H1 (cell line): Measurements from ENCODE around the gene KNOP1. TPM values are rescaled to one million over a fixed set of nuclear protein-coding genes. Genes with fewer than 3 reads are reported as not detected.

Experiments
- CTCF ChIA-PET: fragments of 300-600 bp; sonication (Branson Sonifier 250); formaldehyde crosslinking; loops from one replicate; lab custom pipeline; 2021; ENCODE audit not compliant: partially characterized antibody; lab: Charles Lee
- POLR2A ChIA-PET: fragments of 300-600 bp; sonication (Branson Sonifier 250); formaldehyde crosslinking; loops from one replicate; lab custom pipeline; 2021; ENCODE audit warnings: inconsistent platforms; ENCODE audit not compliant: partially characterized antibody; lab: Charles Lee
- DNase-seq, 2 experiments: peaks; one replicate each; pipeline versions ENCODE4 v3.0.0 to v3.0.0-alpha.2; 2010 to 2022; ENCODE audit warnings: low spot score in 2 of 2, low read depth in 1 of 2, mixed read lengths in 1 of 2
- FAIRE-seq: peaks from 2 replicates; lab custom pipeline; 2011; peaks lifted over from hg19 to GRCh38; lab: Jason Lieb, UNC
- H2AFZ ChIP-seq: 2 replicates; pipeline ENCODE4 v1.8.1; 2012; ENCODE audit warnings: low read length, inconsistent platforms
- H2AK5ac ChIP-seq: 2 replicates; pipeline ENCODE4 v1.6.1; 2013; ENCODE audit warnings: low read depth, low read length
- H2BK120ac ChIP-seq: replicated peaks from 2 replicates; pipeline ENCODE3; 2013; ENCODE audit warnings: low read depth, low read length, inconsistent platforms
- H2BK12ac ChIP-seq: 2 replicates; pipeline ENCODE4 v1.6.1; 2013; ENCODE audit warnings: low read depth, low read length
- H2BK15ac ChIP-seq: 2 replicates; pipeline ENCODE4 v1.6.1; 2013; ENCODE audit warnings: low read length
- H2BK20ac ChIP-seq: 2 replicates; pipeline ENCODE4 v1.6.1; 2013; ENCODE audit warnings: low read length
- H2BK5ac ChIP-seq: 2 replicates; pipeline ENCODE4 v1.6.1; 2013; ENCODE audit warnings: low read depth, low read length
- H3K14ac ChIP-seq: 2 replicates; pipeline ENCODE4 v1.6.1; 2013; ENCODE audit warnings: inconsistent platforms; ENCODE audit not compliant: insufficient read length
- H3K18ac ChIP-seq: 2 replicates; pipeline ENCODE4 v1.6.1; 2013; ENCODE audit warnings: low read length; ENCODE audit errors: extremely low read depth
- H3K23ac ChIP-seq: 2 replicates; pipeline ENCODE4 v1.6.1; 2013; ENCODE audit warnings: inconsistent platforms; ENCODE audit not compliant: insufficient read length
- H3K23me2 ChIP-seq: 2 replicates; pipeline ENCODE4 v1.6.1; 2013; ENCODE audit warnings: low read depth, low read length
- H3K27ac ChIP-seq: 2 replicates; pipeline ENCODE4 v1.6.1; 2011; ENCODE audit warnings: low read depth, low read length, inconsistent platforms
- H3K27me3 ChIP-seq, 4 experiments: replicated peaks in 1 of 4; 1 replicate in 1 of 4; 2 replicates in 3 of 4; pipeline versions ENCODE4 v1.6.1 to v1.8.1; 2011 to 2013; ENCODE audit warnings: low read length in 3 of 4, mild to moderate bottlenecking in 3 of 4, inconsistent platforms in 2 of 4, mixed read lengths in 2 of 4, moderate library complexity in 1 of 4; ENCODE audit not compliant: control insufficient read depth in 3 of 4, insufficient read depth in 3 of 4; ENCODE audit errors: extremely low read depth in 1 of 4
- H3K36me3 ChIP-seq, 4 experiments: 2 replicates each; pipeline versions ENCODE4 v1.6.1 to v1.8.1; 2011 to 2013; ENCODE audit warnings: mild to moderate bottlenecking in 4 of 4, low read length in 3 of 4, moderate library complexity in 2 of 4, control low read depth in 1 of 4, inconsistent platforms in 1 of 4; ENCODE audit not compliant: insufficient read depth in 4 of 4, control insufficient read depth in 2 of 4
- H3K4ac ChIP-seq: replicated peaks from 2 replicates; pipeline ENCODE3; 2013; ENCODE audit warnings: low read length, low read depth, mixed read lengths, inconsistent platforms; ENCODE audit not compliant: insufficient read length
- H3K4me1 ChIP-seq, 4 experiments: replicated peaks in 1 of 4; 1 replicate in 1 of 4; 2 replicates in 3 of 4; pipeline versions ENCODE4 v1.6.1 to v1.8.1; 2011 to 2013; ENCODE audit warnings: low read length in 3 of 4, inconsistent platforms in 2 of 4, mixed read lengths in 1 of 4; ENCODE audit not compliant: insufficient read depth in 4 of 4, control insufficient read depth in 3 of 4
- H3K4me2 ChIP-seq, 2 experiments: 2 replicates each; pipeline versions ENCODE4 v1.6.1 to v1.8.1; 2011 to 2013; ENCODE audit warnings: low read depth in 2 of 2, low read length in 2 of 2, control low read depth in 1 of 2, inconsistent platforms in 1 of 2, mild to moderate bottlenecking in 1 of 2; ENCODE audit not compliant: insufficient read depth in 1 of 2
- H3K4me3 ChIP-seq, 4 experiments: fragments of 200-600, 300-600 bp in 1 of 4; sonication (generic), shearing (Covaris generic), sonication (Bioruptor Twin) in 1 of 4; 2 replicates each; pipeline versions ENCODE4 v1.5.1 to v1.8.1; 2011 to 2016; ENCODE audit warnings: low read length in 4 of 4, low read depth in 3 of 4, control low read depth in 2 of 4, inconsistent platforms in 2 of 4, mild to moderate bottlenecking in 2 of 4, mixed read lengths in 1 of 4, moderate library complexity in 1 of 4; ENCODE audit not compliant: insufficient read depth in 2 of 4; ENCODE audit errors: extremely low read depth in 1 of 4
- H3K56ac ChIP-seq: replicated peaks from 2 replicates; pipeline ENCODE3; 2013; ENCODE audit warnings: low read depth, mild to moderate bottlenecking, mixed read lengths, low read length, inconsistent platforms; ENCODE audit not compliant: insufficient read length
- H3K79me1 ChIP-seq: 2 replicates; pipeline ENCODE4 v1.6.1; 2013; ENCODE audit warnings: low read depth, low read length, control low read depth
- H3K79me2 ChIP-seq, 2 experiments: 2 replicates each; pipeline versions ENCODE4 v1.6.1 to v1.8.1; 2012 to 2013; ENCODE audit warnings: low read length in 2 of 2, mild to moderate bottlenecking in 2 of 2, inconsistent platforms in 1 of 2; ENCODE audit not compliant: insufficient read depth in 2 of 2, control insufficient read depth in 1 of 2
- H3K9ac ChIP-seq, 4 experiments: replicated peaks in 1 of 4; 1 replicate in 1 of 4; 2 replicates in 3 of 4; pipeline versions ENCODE4 v1.6.1 to v1.8.1; 2011 to 2013; ENCODE audit warnings: low read depth in 3 of 4, low read length in 3 of 4, control low read depth in 2 of 4, mild to moderate bottlenecking in 2 of 4, moderate library complexity in 2 of 4, inconsistent platforms in 1 of 4; ENCODE audit errors: extremely low read depth in 1 of 4
- H3K9me3 ChIP-seq, 2 experiments: 2 replicates each; pipeline versions ENCODE4 v1.6.1 to v1.8.1; 2012 to 2013; ENCODE audit warnings: mild to moderate bottlenecking in 2 of 2, moderate library complexity in 2 of 2, control low read depth in 1 of 2, inconsistent platforms in 1 of 2, low read depth in 1 of 2, low read length in 1 of 2, mixed read lengths in 1 of 2; ENCODE audit not compliant: insufficient read depth in 2 of 2
- H4K20me1 ChIP-seq, 2 experiments: replicated peaks in 1 of 2; 2 replicates each; pipeline versions ENCODE3 to v1.8.1; 2011 to 2013; ENCODE audit warnings: inconsistent platforms in 2 of 2, low read length in 2 of 2, mild to moderate bottlenecking in 1 of 2; ENCODE audit not compliant: insufficient read depth in 2 of 2, control insufficient read depth in 1 of 2
- H4K5ac ChIP-seq: 2 replicates; pipeline ENCODE4 v1.6.1; 2013; ENCODE audit warnings: low read length, low read depth, mixed read lengths, inconsistent platforms; ENCODE audit not compliant: insufficient read length
- H4K8ac ChIP-seq: 2 replicates; pipeline ENCODE4 v1.8.0; 2013; ENCODE audit warnings: mild to moderate bottlenecking, moderate library complexity, low read length, inconsistent platforms; ENCODE audit not compliant: insufficient read depth; ENCODE audit errors: extremely low read depth
- H4K91ac ChIP-seq: replicated peaks from 2 replicates; pipeline ENCODE3; 2013; ENCODE audit warnings: low read length, mixed read lengths, inconsistent platforms; ENCODE audit not compliant: insufficient read length
- ATF3 ChIP-seq: IDR thresholded peaks from 2 replicates; pipeline ENCODE4 v1.6.1; 2011; ENCODE audit warnings: low read depth, mild to moderate bottlenecking, low read length; ENCODE audit not compliant: insufficient read depth
- CBX8 ChIP-seq: fragments of 300-800, 300-1000 bp; sonication (generic); IDR thresholded peaks from 2 replicates; pipeline ENCODE4 v1.7.1; 2016; ENCODE audit warnings: low read depth, low read length, borderline replicate concordance
- CEBPB ChIP-seq: IDR thresholded peaks from 2 replicates; pipeline ENCODE4 v1.6.1; 2012; ENCODE audit warnings: low read depth, low read length
- CREB1 ChIP-seq: IDR thresholded peaks from 2 replicates; pipeline ENCODE4 v1.6.1; 2012; ENCODE audit warnings: inconsistent platforms
- GTF2F1 ChIP-seq: IDR thresholded peaks from 2 replicates; pipeline ENCODE4 v1.6.1; 2012; ENCODE audit warnings: low read depth, low read length, improper control_type of control experiment, borderline replicate concordance
- RFX5 ChIP-seq: IDR thresholded peaks from 2 replicates; pipeline ENCODE4 v1.6.1; 2011; ENCODE audit warnings: low read depth, low read length, improper control_type of control experiment, borderline replicate concordance
- SP4 ChIP-seq: IDR thresholded peaks from 2 replicates; pipeline ENCODE4 v1.6.1; 2012; ENCODE audit warnings: low read length, inconsistent platforms
- TBP ChIP-seq: IDR thresholded peaks from 2 replicates; pipeline ENCODE4 v1.6.1; 2011; ENCODE audit warnings: low read depth, low read length, improper control_type of control experiment
- WGBS, 2 experiments: shearing (Covaris generic) in 1 of 2; methylation state at CpG; one replicate each; pipeline versions ENCODE4 v1.1.6 to v1.1.7; 2013 to 2015; ENCODE audit warnings: low lambda C conversion rate in 2 of 2, mixed read lengths in 2 of 2, inconsistent platforms in 1 of 2, low coverage in 1 of 2, missing lambda C conversion rate in 1 of 2; ENCODE audit not compliant: insufficient replicate concordance in 2 of 2, insufficient coverage in 1 of 2, insufficient read length in 1 of 2; ENCODE audit errors: extremely low coverage in 1 of 2, missing lambda C conversion rate in 1 of 2; 5-methylcytosine and 5-hydroxymethylcytosine counted together
- polyA plus RNA-seq, 7 experiments: library from polyadenylated mRNA; depleted of rRNA in 3 of 7; stranded (reverse) in 5 of 7; unstranded in 2 of 7; fragments of >200 nt in 5 of 7; fragments of 200-250 nt in 2 of 7; gene quantifications; 1 replicate in 5 of 7; 2 replicates in 1 of 7; 4 replicates in 1 of 7; pipeline versions ENCODE4 v1.2.1 to v1.2.3, GENCODE V29; 2011 to 2013; ENCODE audit warnings: missing spikeins in 2 of 7, mixed read lengths in 2 of 7
- total RNA-seq: library from RNA; stranded (reverse); fragmentation: NEBNext Ultra II Directional; extraction: Animal tissue kit (Norgen Biotek cat#: 25700); gene quantifications from 2 replicates; pipeline ENCODE4 v1.2.1, GENCODE V29; 2021

KNOP1 gene
- total and polyA plus RNA-seq, 2 of the 8 experiments (the other 6 are each of a cell fraction or from before 2014, with no cell fraction given), result 21.6 to 87.9 TPM

- Histone ChIP-seq H3K4me2 (no peak overlapping the region), H4K91ac (no peak overlapping the region), H3K9me3 (peaks cover 0 to 3% of the 10 kb centered on the region in 2 experiments; a peak in 3 of 4 replicates), H3K36me3 (peaks cover 35 to 89% (median 61%) of the 10 kb centered on the region in 4 experiments), H4K20me1 (peaks cover 12 to 26% of the 10 kb centered on the region in 2 experiments), H3K14ac (no peak overlapping the region), H3K23me2 (no peaks in the 10 kb centered on the region), H3K56ac (no peak overlapping the region), H3K4me3 (no peak overlapping the region), H2BK5ac (no peak overlapping the region), H3K27me3 (no peaks in the 10 kb centered on the region), H2BK120ac (no peak overlapping the region), H3K4ac (no peak overlapping the region), H2BK12ac (no peak overlapping the region), H4K8ac (no peak overlapping the region), H3K18ac (no peak overlapping the region), H4K5ac (no peak overlapping the region), H3K4me1 (peaks cover 3 to 9% (median 6%) of the 10 kb centered on the region in 4 experiments; a peak in 6 of 7 replicates), H3K23ac (no peak overlapping the region), H3K27ac (no peak overlapping the region; the same call in 1 of the 2 replicates), H3K79me2 (peaks cover 0 to 48% of the 10 kb centered on the region in 2 experiments; a peak in 3 of 4 replicates), H3K9ac (no peak overlapping the region), H2BK20ac (no peak overlapping the region), H2AFZ (no peak overlapping the region), H2BK15ac (no peak overlapping the region), H3K79me1 (peaks cover 18% of the 10 kb centered on the region), H2AK5ac (no peak overlapping the region)
- 90% methylated on average over 6 of the region's 6 CpGs; no CpG with 5 or more reads in 1 of the 2 experiments for WGBS, 2 experiments
- ChIA-PET POLR2A (interaction anchor here (0.6 to 4.2 kb wide), 7 partner anchors 8 to 157 kb away, joined by 3 to 23 read pairs (median 4); partner anchors contain the start of genes IQCK and KNOP1), CTCF (interaction anchor here (0.7 to 1.1 kb wide), 2 partner anchors 32 to 197 kb away, joined by 3 to 4 read pairs; no protein-coding TSS in a partner anchor)
- DNase-seq (no peak), FAIRE-seq (no peak)
- TF ChIP-seq TBP (no peak), CREB1 (no peak), SP4 (no peak), CBX8 (no peak), GTF2F1 (no peak), ATF3 (no peak), RFX5 (no peak), CEBPB (no peak)
Observed at GRCh38 chr16:19703172-19703889, 14.7 kb downstream of the KNOP1 start.
